HG02798 (cell line): ENCODE measurements around the gene TANC1.

Source experiments
- ATAC-seq: cut with Tn5 transposase; IDR thresholded peaks from one replicate; pipeline ENCODE4 v1.9.1; 2021; ENCODE audit warnings: mild to moderate bottlenecking; ENCODE audit not compliant: unreplicated experiment, poor library complexity

The TANC1 gene

GRCh38 chr2:159108181-159108893 is 139.9 kb downstream of the TANC1 start:
- no peak for ATAC-seq

DNA sequence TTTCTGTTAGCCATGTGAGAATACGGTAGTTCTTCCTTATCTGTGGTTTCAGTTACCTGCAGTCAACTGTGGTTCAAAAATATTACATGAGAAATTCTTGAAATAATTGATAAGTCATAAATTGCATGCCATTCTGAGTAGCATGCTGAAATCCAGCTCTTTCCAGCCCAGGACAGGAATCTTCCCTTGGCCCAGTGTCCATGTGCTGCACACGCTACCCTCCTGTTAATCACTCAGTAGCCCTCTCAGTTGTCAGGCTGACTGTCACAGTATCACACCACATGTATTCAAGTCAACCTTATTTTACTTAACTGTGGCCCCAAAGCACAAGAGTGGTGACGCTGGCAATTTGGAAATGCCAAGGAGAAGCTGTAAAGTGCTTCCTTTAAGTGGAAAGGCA is 141.1 kb downstream of the TANC1 start:
- no peak for ATAC-seq

DNA sequence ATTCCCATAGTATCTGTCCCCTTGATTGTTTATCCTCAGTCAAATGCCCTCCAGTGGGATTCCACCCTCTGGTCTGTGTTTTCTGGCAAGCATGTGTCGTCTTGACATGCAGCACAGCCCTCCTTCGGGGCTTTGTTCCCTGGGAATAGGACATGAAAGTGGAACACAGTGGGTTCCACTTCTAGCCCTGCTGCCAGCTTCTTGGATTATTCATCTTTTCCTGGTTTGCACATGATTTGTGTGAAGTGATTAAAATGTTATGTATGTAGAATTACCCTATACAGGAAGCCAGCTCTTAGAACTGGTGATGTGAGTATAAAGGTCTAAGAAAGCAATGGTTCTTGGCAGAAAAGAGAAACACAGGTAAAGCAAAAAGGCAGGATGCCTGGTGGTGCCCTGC is 142.3 kb downstream of the TANC1 start:
- no peak for ATAC-seq

DNA sequence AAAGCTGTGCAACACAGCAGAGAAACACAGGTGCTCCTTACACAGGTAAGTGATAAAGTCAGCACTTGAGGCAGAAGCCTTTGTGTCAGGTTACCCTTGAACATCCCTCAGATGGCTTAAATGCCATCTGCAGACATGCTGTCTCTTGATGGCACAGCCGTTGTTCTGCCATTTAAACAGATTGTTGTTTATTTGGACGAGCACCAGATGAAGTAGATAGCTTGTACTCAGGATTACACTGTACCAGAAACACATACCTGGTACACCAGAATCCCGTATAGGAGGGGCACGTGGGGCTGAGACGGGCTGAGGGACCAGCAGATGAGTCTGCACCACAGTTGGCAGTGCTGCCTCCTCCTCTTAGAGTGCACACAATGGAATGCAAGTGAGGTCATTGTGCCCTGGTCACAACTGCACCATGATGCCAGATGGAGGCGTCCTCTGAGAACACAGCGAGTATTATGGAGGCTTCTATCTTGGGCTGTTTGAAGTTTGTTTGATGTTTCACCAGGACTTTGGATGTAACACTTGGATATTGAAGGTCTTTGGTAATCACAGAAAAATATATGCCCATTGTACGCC is 143.0 kb downstream of the TANC1 start:
- ATAC-seq = no peak

GRCh38 chr2:159114835-159115234 is 146.4 kb downstream of the TANC1 start:
- ATAC-seq = no peak

DNA sequence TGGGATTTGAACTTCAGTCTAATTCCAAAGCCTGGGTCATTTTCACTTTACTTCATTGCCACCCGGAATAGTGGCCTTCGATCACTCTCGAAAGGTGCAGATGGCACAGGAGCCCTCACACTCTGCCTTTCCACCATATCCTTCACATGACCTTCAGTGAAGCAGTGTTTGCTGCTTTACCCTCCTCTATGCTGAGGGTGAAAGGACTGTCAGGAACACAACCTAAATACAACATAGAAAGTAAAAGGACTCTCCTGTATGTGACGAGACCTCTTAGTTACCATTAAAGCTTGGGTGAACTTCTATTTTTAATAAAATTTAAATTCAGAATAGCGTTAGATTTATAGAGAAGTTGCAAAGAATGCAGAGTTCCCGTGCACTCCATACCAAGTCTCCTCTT is 148.5 kb downstream of the TANC1 start:
- ATAC-seq = no peak

- no peak for ATAC-seq
Measured at GRCh38 chr2:159117658-159118057, 149.2 kb downstream of the TANC1 start.

DNA sequence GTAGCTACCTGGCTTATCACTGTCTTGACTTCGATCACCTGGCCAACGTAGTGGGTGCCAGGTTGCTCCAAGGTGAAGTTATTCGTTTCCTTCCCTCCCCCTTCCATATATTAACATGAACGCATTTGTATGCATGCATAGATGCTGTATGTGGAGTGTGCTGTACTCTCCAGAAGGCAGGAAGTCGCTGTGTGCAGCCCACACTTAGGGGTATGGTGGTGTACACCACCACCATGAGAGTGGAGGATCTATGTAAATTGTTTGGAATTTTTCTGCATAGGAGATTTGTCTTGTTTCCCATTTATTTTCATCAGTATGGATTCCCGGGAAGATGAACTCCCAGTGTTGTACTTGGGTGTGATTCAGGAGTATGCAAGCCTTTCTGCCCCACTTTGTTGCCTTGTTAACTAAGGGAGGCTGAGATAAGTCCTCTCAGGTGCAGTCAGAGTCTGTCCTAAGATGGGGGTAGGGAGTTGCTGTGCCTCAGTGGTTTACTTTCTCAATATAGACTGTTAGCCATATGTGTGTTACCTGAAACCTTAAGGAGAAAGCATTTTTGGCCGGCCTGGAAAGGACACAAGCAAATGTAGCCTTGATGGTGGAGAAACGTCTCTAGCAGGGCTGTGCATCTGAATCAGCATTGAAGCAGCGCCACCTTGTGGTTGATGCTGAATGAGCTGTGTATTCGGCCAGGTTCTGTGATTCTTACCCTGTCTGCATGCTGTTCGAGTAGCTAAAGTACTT is 149.8 kb downstream of the TANC1 start:
- ATAC-seq = peak; percentile 89

GRCh38 chr2:159118859-159119500 is 150.5 kb downstream of the TANC1 start:
- ATAC-seq = no peak

DNA sequence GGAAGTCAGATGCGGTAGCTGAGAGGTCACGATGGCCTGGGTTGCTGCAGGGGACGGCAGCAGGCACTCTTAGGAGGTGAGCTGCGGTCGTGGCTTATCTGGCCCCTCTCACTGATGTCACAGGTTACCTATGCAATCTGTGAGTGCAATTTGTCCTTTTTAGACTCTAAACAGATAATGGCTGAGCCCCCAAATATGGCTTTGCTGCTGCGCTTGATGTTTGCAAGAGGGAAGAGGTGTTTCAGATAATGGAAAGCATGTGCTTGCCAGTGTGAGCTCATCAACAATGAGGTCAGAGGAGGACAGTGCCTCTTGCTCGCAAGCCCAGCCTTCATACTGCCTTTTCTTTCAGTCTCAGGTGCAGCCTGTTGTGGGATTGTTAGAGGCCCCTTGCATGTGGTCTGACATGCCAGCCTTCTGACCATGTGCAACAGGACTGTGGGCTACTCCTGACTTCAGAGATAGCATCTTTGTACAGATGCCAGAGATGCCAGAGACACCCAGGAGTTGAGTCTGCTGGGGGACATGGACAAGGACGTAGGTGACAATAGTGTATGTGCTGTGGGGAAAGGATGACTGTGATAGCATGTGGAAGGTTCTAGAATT is 151.3 kb downstream of the TANC1 start:
- ATAC-seq = no peak

DNA sequence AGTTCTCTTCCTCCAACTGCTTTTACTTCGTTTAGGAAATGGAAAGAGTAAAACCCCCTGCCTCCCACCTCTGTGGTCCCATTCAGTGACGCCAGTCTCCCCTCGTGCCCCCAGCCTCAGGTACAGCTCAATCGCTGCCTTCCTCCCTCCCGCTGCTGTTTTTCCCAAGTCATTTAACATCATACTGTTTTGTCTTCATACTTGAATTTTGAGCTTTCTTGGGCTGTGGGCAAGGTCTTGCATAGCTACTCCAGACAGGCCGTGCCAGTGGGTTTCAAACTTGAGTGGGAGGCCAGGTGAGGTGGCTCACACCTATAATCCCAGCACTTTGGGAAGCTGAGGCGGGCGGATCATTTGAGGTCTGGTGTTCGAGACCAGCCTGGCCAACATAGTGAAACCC is 155.3 kb downstream of the TANC1 start:
- no peak for ATAC-seq

- no peak for ATAC-seq
Measured at GRCh38 chr2:159124441-159124911, 156.0 kb downstream of the TANC1 start.

- no peak for ATAC-seq
Measured at GRCh38 chr2:159124931-159125467, 156.6 kb downstream of the TANC1 start.

GRCh38 chr2:159125858-159126257 is 157.4 kb downstream of the TANC1 start:
- no peak for ATAC-seq

- no peak for ATAC-seq
Measured at GRCh38 chr2:159126432-159127022, 158.1 kb downstream of the TANC1 start.

- ATAC-seq = no peak
Measured at GRCh38 chr2:159128191-159128590, 159.8 kb downstream of the TANC1 start.

DNA sequence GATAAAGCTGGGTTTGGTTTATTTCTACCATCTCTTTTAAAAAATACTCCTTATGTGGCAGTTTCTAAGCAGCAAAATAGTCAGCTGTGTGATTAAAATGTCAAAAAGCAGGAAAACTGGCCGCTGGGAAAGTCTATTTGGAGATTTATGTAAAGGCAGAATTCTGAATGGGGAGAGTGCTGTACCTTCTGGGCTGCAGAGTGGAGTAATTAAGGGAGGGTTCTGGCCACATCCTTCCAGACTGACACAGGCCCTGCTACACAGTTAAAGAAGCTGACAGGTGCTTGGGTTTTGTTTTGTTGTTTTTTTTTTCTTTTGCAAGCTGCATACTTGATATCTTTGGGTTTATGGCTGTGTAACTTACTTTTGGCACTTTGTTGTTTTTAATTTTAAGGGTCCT is 160.8 kb downstream of the TANC1 start:
- ATAC-seq = no peak

- no peak for ATAC-seq
Measured at GRCh38 chr2:159129824-159130223, 161.4 kb downstream of the TANC1 start.

- no peak for ATAC-seq
Measured at GRCh38 chr2:159130302-159130701, 161.9 kb downstream of the TANC1 start.
